HUES6 (cell line): ENCODE measurements around the gene ARHGAP22.

Experiments
- H3K27ac ChIP-seq: 2 replicates; pipeline ENCODE4 v1.7.0; 2013; ENCODE audit warnings: low read depth, mild to moderate bottlenecking, low read length, inconsistent platforms
- H3K27me3 ChIP-seq: 2 replicates; pipeline ENCODE4 v1.6.1; 2013; ENCODE audit warnings: low read length; ENCODE audit not compliant: control insufficient read depth, insufficient read depth
- H3K36me3 ChIP-seq: 2 replicates; pipeline ENCODE4 v1.6.1; 2013; ENCODE audit warnings: low read length; ENCODE audit not compliant: control insufficient read depth, insufficient read depth
- H3K4me1 ChIP-seq: 2 replicates; pipeline ENCODE4 v1.6.1; 2013; ENCODE audit warnings: low read length; ENCODE audit not compliant: control insufficient read depth, insufficient read depth
- H3K4me3 ChIP-seq: 2 replicates; pipeline ENCODE4 v1.5.1; 2013; ENCODE audit warnings: low read depth, low read length
- H3K9ac ChIP-seq: one replicate; pipeline ENCODE4 v1.6.1; 2013; ENCODE audit warnings: mild to moderate bottlenecking, low read length
- H3K9me3 ChIP-seq: 2 replicates; pipeline ENCODE4 v1.6.1; 2013; ENCODE audit warnings: low read depth, low read length; ENCODE audit not compliant: control insufficient read depth, insufficient read depth

The ARHGAP22 gene

GRCh38 chr10:48481385-48481784, 123.5 kb downstream of the ARHGAP22 start:
- Histone ChIP-seq H3K4me3 (no peak overlapping the region), H3K9ac (no peak overlapping the region), H3K9me3 (no peaks in the 10 kb centered on the region), H3K36me3 (no peaks in the 10 kb centered on the region), H3K27ac (no peak overlapping the region), H3K27me3 (no peaks in the 10 kb centered on the region), H3K4me1 (peaks cover 26% of the 10 kb centered on the region)

DNA sequence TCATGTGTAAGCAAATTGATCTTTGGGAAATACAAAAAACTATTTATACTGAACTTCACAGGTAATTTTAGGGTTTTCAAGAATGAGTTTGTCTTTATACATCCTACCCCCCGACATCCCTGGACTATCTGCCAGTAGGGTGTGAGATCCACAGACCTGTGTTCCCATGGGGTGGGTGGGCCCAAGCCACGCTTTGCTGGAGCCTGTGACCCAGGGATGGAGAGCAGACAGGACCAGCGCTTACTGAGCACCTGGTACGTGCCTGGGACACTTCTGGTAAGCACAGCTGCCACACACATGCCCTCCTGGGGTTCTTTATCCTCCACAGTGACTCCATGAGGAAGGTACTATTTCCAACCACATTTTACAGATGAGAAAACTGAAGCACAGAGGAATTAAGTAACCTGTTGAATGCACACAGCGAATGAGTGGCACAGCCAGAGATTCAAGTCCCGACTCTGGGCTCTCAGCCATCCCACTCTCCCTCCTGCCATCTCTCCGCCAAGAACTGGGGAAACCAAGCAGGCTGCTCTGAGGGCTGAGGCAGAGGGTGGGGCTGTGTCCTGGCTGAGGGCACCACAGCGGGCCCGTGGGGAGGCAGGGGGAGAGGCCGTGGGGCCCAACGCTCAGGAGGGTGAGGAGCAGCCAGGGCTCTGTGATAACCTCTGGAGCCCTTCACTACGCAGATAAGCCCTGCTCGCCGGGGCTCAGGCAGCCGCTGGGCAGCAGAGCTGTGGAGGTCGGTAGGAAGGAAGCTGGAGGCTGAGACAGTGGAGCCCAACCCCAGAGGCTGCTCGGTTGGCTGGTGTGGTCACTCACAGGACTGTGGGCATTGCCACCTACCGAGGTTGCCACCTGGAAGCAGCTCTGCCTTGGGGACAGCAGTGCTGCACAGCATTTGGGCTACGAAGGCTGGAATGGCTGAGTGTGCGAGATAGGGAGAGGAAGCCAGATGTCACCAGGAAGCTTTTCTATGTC, 124.2 kb downstream of the ARHGAP22 start:
- Histone ChIP-seq H3K27ac (no peak overlapping the region), H3K27me3 (no peaks in the 10 kb centered on the region), H3K4me3 (no peak overlapping the region), H3K9ac (no peak overlapping the region), H3K36me3 (no peaks in the 10 kb centered on the region), H3K4me1 (peaks cover 32% of the 10 kb centered on the region), H3K9me3 (no peaks in the 10 kb centered on the region)

DNA sequence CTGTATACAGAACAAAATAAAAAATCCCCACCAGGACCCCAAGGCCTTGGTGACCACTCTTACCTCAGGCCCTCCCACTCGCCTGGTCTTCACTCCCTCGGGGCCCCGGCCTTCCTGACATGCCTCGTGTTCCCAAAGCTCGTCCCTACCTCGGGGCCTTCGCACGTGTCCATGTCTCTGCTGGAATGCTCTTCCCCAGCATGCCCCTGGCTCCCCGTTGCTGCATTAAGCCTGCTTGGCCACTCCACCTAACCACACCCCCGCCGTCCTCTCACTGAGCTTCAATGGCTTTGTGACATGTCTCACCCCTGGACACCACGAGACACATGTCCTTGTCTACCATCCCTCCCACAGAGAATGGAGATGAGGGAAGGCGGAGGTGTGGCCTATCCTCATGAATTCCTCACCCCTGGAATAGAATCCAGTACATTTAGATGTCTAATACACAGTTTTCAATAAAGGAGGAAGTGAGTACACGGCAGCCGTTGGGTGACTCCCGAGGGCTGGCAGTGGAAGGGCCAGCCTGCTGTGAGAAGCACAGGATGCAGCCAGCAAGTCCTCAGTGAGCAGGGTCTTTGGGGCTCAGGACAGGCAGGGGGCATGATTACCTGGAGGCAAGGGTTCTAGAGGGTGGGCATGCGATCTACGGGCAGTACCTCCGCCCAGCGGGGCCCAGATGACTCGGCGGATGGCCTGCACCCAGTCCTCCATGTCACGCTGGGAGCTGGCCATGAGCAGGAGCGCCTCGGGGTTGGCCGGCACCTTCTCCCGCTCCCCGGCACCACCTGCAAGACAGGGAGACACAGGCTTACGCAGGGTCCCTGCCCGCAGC, 125.7 kb downstream of the ARHGAP22 start:
- Histone ChIP-seq H3K4me3 (no peak overlapping the region), H3K4me1 (peaks cover 21% of the 10 kb centered on the region), H3K9ac (no peak overlapping the region), H3K27me3 (no peaks in the 10 kb centered on the region), H3K27ac (no peak overlapping the region), H3K36me3 (no peaks in the 10 kb centered on the region), H3K9me3 (no peaks in the 10 kb centered on the region)

GRCh38 chr10:48478469-48478868, 126.4 kb downstream of the ARHGAP22 start:
- Histone ChIP-seq H3K36me3 (no peaks in the 10 kb centered on the region), H3K4me1 (peaks cover 21% of the 10 kb centered on the region), H3K27ac (no peak overlapping the region), H3K9me3 (no peaks in the 10 kb centered on the region), H3K4me3 (no peak overlapping the region), H3K9ac (no peak overlapping the region), H3K27me3 (no peaks in the 10 kb centered on the region)

- Histone ChIP-seq H3K9me3 (no peaks in the 10 kb centered on the region), H3K27ac (no peak overlapping the region), H3K27me3 (no peaks in the 10 kb centered on the region), H3K36me3 (no peaks in the 10 kb centered on the region), H3K9ac (no peak overlapping the region), H3K4me1 (peaks cover 21% of the 10 kb centered on the region), H3K4me3 (no peak overlapping the region)
These were observed 127.3 kb downstream of the ARHGAP22 start for GRCh38 chr10:48477616-48478015.

GRCh38 chr10:48477141-48477540, 127.7 kb downstream of the ARHGAP22 start:
- Histone ChIP-seq H3K4me3 (no peak overlapping the region), H3K9me3 (no peaks in the 10 kb centered on the region), H3K27ac (no peak overlapping the region), H3K4me1 (peaks cover 21% of the 10 kb centered on the region), H3K36me3 (no peaks in the 10 kb centered on the region), H3K27me3 (no peaks in the 10 kb centered on the region), H3K9ac (no peak overlapping the region)

DNA sequence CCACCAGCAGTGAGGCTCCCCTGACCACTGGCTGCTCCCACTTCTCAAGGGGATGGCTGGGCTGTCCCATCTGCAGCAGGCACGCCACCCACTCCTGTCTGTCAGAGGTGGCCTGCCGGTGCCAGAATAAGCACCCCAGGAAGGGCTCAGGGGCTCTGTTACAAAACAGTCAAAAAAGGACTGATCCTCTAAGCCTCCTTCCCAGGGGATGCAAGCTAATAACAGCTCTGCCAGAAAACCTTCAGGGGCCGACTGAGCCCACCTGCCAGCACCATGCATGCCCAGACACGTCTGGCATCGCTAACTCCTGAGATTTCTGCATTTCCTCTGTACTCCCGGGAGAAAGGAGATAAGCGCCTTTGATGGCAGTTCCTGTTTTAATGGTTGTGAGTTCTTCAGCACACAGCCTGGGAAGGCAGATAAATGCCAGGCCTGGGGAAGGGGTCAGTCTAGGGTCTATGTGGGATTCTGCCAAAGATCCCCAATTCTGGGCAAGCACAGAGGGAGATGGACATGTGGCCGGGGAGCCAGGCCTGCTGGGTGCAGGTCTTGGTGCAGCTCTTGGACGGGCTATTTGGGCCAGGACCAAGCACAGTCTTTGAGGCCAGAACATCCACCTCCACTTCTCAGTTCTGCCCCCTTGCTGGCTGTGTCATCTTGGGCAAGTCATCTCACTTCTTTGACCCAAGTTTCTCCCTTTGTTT, 128.4 kb downstream of the ARHGAP22 start:
- Histone ChIP-seq H3K9me3 (no peaks in the 10 kb centered on the region), H3K27me3 (no peaks in the 10 kb centered on the region), H3K27ac (no peak overlapping the region), H3K36me3 (no peaks in the 10 kb centered on the region), H3K9ac (no peak overlapping the region), H3K4me3 (no peak overlapping the region), H3K4me1 (peaks cover 22% of the 10 kb centered on the region)

- Histone ChIP-seq H3K36me3 (no peaks in the 10 kb centered on the region), H3K4me1 (peaks cover 24% of the 10 kb centered on the region), H3K27ac (no peak overlapping the region), H3K9ac (no peak overlapping the region), H3K9me3 (no peaks in the 10 kb centered on the region), H3K27me3 (no peaks in the 10 kb centered on the region), H3K4me3 (no peak overlapping the region)
These were observed 129.0 kb downstream of the ARHGAP22 start for GRCh38 chr10:48475943-48476278.

- no peaks in the 10 kb centered on the region for H3K9me3 ChIP-seq
- no peak overlapping the region for H3K9ac ChIP-seq
- no peaks in the 10 kb centered on the region for H3K27me3 ChIP-seq
- H3K4me3 ChIP-seq, result no peak overlapping the region
- no peaks in the 10 kb centered on the region for H3K36me3 ChIP-seq
- H3K27ac ChIP-seq, result no peak overlapping the region
- peaks cover 34% of the 10 kb centered on the region for H3K4me1 ChIP-seq
These were observed 130.0 kb downstream of the ARHGAP22 start for GRCh38 chr10:48474765-48475365.

DNA sequence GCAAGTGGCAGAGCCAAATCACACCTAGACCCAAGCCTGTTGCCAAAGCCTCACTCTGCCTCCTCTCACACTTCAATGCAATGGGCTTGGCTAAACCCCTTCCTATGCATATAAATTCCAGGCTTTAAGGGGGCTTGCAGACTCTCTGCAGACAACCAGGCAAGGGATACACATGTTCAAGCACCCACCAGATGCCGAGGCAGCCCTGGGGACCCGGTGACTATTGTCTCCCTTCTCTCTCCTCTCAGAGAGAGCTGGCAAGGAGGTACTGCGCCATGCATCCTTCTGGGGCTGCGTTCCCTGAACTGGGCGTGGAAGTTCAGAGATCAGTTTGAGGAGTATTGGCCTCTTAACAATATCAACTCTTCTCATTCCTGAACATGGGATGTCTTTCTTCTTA, 131.2 kb downstream of the ARHGAP22 start:
- H3K27ac ChIP-seq, result no peak overlapping the region
- no peaks in the 10 kb centered on the region for H3K9me3 ChIP-seq
- H3K36me3 ChIP-seq, result no peaks in the 10 kb centered on the region
- no peak overlapping the region for H3K4me3 ChIP-seq
- no peaks in the 10 kb centered on the region for H3K27me3 ChIP-seq
- H3K9ac ChIP-seq, result no peak overlapping the region
- H3K4me1 ChIP-seq, result peaks cover 43% of the 10 kb centered on the region
